ENCODE data around the gene SYTL1.

DNA sequence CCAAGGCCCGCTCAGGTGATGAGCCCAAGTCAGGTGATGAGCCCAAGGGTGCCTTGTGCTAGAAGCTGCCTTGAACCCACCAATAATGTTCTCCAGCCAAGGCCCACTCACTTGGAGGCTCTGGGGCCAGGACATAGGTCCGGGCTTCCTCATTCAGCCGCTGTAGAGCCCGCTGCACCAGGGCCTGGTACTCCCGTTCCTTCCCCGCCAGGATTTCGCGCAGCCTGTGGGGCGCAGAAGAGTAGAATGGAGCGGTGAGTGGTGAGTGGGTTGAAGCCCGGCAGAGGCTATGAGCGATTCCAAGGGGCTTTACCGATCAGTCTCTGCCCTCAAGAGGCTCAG, 14.4 kb downstream of the SYTL1 start:
- TF ChIP-seq, protein P1, sequence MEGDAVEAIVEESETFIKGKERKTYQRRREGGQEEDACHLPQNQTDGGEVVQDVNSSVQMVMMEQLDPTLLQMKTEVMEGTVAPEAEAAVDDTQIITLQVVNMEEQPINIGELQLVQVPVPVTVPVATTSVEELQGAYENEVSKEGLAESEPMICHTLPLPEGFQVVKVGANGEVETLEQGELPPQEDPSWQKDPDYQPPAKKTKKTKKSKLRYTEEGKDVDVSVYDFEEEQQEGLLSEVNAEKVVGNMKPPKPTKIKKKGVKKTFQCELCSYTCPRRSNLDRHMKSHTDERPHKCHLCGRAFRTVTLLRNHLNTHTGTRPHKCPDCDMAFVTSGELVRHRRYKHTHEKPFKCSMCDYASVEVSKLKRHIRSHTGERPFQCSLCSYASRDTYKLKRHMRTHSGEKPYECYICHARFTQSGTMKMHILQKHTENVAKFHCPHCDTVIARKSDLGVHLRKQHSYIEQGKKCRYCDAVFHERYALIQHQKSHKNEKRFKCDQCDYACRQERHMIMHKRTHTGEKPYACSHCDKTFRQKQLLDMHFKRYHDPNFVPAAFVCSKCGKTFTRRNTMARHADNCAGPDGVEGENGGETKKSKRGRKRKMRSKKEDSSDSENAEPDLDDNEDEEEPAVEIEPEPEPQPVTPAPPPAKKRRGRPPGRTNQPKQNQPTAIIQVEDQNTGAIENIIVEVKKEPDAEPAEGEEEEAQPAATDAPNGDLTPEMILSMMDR (IDR thresholded peaks at IDR 0.05), result no peak
- TF ChIP-seq POLR2A (IDR thresholded peaks at IDR 0.05), result no peak

Data from thyroid gland (tissue), 4 donors.